Type B pancreatic cell (in vitro differentiated cells): ENCODE results near the gene CCL18. TPM values are rescaled to one million over a fixed set of nuclear protein-coding genes. Genes with fewer than 3 reads are reported as not detected.

Experiments
- DNase-seq: peaks from one replicate; pipeline ENCODE4 v3.0.0; 2021; ENCODE audit warnings: mixed read lengths; ENCODE audit not compliant: unreplicated experiment; ENCODE audit errors: extremely low spot score
- H3K27ac Mint-ChIP-seq: 2 replicates; pipeline ENCODE4 v1.8.0; 2021; ENCODE audit warnings: mild to moderate bottlenecking, mixed read lengths
- H3K27me3 Mint-ChIP-seq: 2 replicates; pipeline ENCODE4 v1.8.0; 2021; ENCODE audit warnings: mixed read lengths
- H3K36me3 Mint-ChIP-seq: 2 replicates; pipeline ENCODE4 v1.8.0; 2021; ENCODE audit warnings: mixed read lengths
- H3K4me1 Mint-ChIP-seq: one replicate; pipeline ENCODE4 v1.8.0; 2021; ENCODE audit warnings: mixed read lengths; ENCODE audit not compliant: unreplicated experiment
- H3K4me3 Mint-ChIP-seq: 2 replicates; pipeline ENCODE4 v1.8.0; 2021; ENCODE audit warnings: mild to moderate bottlenecking, mixed read lengths
- H3K9me3 Mint-ChIP-seq: 2 replicates; pipeline ENCODE4 v1.8.0; 2021; ENCODE audit warnings: mixed read lengths
- CTCF ChIP-seq: fragments of 200-600 bp; sonication (generic); conservative IDR thresholded peaks from 2 replicates; pipeline ENCODE4 v1.5.0; 2021; ENCODE audit warnings: antibody characterized with exemption, mild to moderate bottlenecking
- total RNA-seq: library from RNA; stranded (reverse); gene quantifications from 2 replicates; pipeline ENCODE4 v1.2.1, GENCODE V29; 2021; ENCODE audit warnings: low replicate concordance

The CCL18 gene
- total RNA-seq, 1 donor from 2014 or later = 0.60 TPM

GRCh38 chr17:36024106-36024869 lies 39.8 kb upstream of the CCL18 start:
- H3K27ac Mint-ChIP-seq = no peak overlapping the region

GRCh38 chr17:36027761-36028160 lies 36.3 kb upstream of the CCL18 start:
- H3K9me3 Mint-ChIP-seq = no peaks in the 10 kb centered on the region
- DNase-seq = no peak
- H3K4me1 Mint-ChIP-seq = peaks cover 18% of the 10 kb centered on the region
- peaks cover 7% of the 10 kb centered on the region for H3K27me3 Mint-ChIP-seq
- H3K4me3 Mint-ChIP-seq = no peak overlapping the region
- H3K27ac Mint-ChIP-seq = no peak overlapping the region
- no peaks in the 10 kb centered on the region for H3K36me3 Mint-ChIP-seq
- TF ChIP-seq CTCF = no peak

More at GRCh38 chr17:36024106-36024869, 39.8 kb upstream of the CCL18 start:
- Mint-ChIP-seq H3K4me1 (no peaks in the 10 kb centered on the region), H3K36me3 (no peaks in the 10 kb centered on the region), H3K9me3 (no peaks in the 10 kb centered on the region), H3K27me3 (peaks cover 32% of the 10 kb centered on the region), H3K4me3 (no peak overlapping the region)
- no peak for DNase-seq
- no peak for TF ChIP-seq CTCF

- DNase-seq = no peak
- Mint-ChIP-seq H3K36me3 (no peaks in the 10 kb centered on the region), H3K4me3 (no peak overlapping the region), H3K9me3 (no peaks in the 10 kb centered on the region), H3K27ac (no peak overlapping the region), H3K27me3 (peaks cover 16% of the 10 kb centered on the region), H3K4me1 (peaks cover 18% of the 10 kb centered on the region)
- TF ChIP-seq CTCF = no peak
These were observed 33.1 kb upstream of the CCL18 start for GRCh38 chr17:36030956-36031355.

GRCh38 chr17:36034127-36034526 lies 29.9 kb upstream of the CCL18 start:
- no peak for DNase-seq
- Mint-ChIP-seq H3K36me3 (no peaks in the 10 kb centered on the region), H3K4me3 (no peak overlapping the region), H3K4me1 (peaks cover 18% of the 10 kb centered on the region), H3K9me3 (no peaks in the 10 kb centered on the region), H3K27me3 (peaks cover 13% of the 10 kb centered on the region), H3K27ac (no peak overlapping the region)
- no peak for TF ChIP-seq CTCF

- Mint-ChIP-seq H3K36me3 (no peaks in the 10 kb centered on the region), H3K9me3 (no peaks in the 10 kb centered on the region), H3K27me3 (peaks cover 16% of the 10 kb centered on the region), H3K4me3 (no peak overlapping the region), H3K27ac (no peak overlapping the region), H3K4me1 (no peaks in the 10 kb centered on the region)
- TF ChIP-seq CTCF = no peak
- DNase-seq = no peak
These were observed 27.8 kb upstream of the CCL18 start for GRCh38 chr17:36036235-36036634.
